HepG2 (cell line): ENCODE results near the gene POU6F2. TPM values are rescaled to one million over a fixed set of nuclear protein-coding genes. Genes with fewer than 3 reads are reported as not detected.

Experiments
- ATAC-seq: fragments of 200-7000 bp; cut with Tn5 transposase; 3 replicates; pipeline ENCODE4 v1.9.1; 2020; ENCODE audit warnings: mild to moderate bottlenecking, moderate library complexity
- BruUV-seq: library from RNA; stranded (reverse); fragments of 400-500 nt; replicated peaks from 2 replicates; lab custom pipeline; 2021; lab: Mats Ljungman, UMichigan
- CTCF ChIA-PET: fragments of 300-600 bp; formaldehyde crosslinking; extraction: SDS; loops from one replicate; lab custom pipeline; 2021; ENCODE audit warnings: low total read pairs, inconsistent platforms, low intra/inter-chr PET ratio; lab: Yijun Ruan, JAX
- POLR2A ChIA-PET: fragments of 350-600 bp; sonication (Branson Sonifier 250); formaldehyde crosslinking; loops from one replicate; lab custom pipeline; 2020; ENCODE audit warnings: antibody characterized with exemption, inconsistent platforms; lab: Yijun Ruan, JAX
- DNase-seq: peaks from one replicate; pipeline ENCODE4 v3.0.0-alpha.2; 2015; ENCODE audit warnings: low spot score
- FAIRE-seq: peaks from 3 replicates; lab custom pipeline; 2011; peaks lifted over from hg19 to GRCh38; lab: Jason Lieb, UNC
- H2AFZ ChIP-seq: one replicate; pipeline ENCODE4 v1.6.1; 2011; ENCODE audit warnings: low read length, inconsistent platforms
- H3K27ac ChIP-seq: fragments of 300-600 bp; 3 replicates; pipeline ENCODE4 v1.8.0; 2011; ENCODE audit warnings: mixed run types, mild to moderate bottlenecking, mixed read lengths, low read length, inconsistent platforms; ENCODE audit not compliant: insufficient read depth; ENCODE audit errors: extremely low read length
- H3K27me3 ChIP-seq, 2 experiments: fragments of 200-600 bp in 1 of 2; 2 replicates in 1 of 2; 3 replicates in 1 of 2; pipeline versions ENCODE4 v1.6.0 to v1.8.0; 2011; ENCODE audit warnings: low read length in 2 of 2, mild to moderate bottlenecking in 2 of 2, moderate library complexity in 2 of 2, inconsistent platforms in 1 of 2; ENCODE audit not compliant: insufficient read depth in 2 of 2, control insufficient read depth in 1 of 2
- H3K36me3 ChIP-seq, 2 experiments: fragments of 200-600 bp in 1 of 2; replicated peaks in 1 of 2; 2 replicates in 1 of 2; 3 replicates in 1 of 2; pipeline versions ENCODE4 v1.5.1 to v1.8.0; 2011; ENCODE audit warnings: low read length in 2 of 2, inconsistent platforms in 1 of 2; ENCODE audit not compliant: insufficient read depth in 2 of 2, control insufficient read depth in 1 of 2
- H3K4me1 ChIP-seq: 2 replicates; pipeline ENCODE4 v1.5.1; 2012; ENCODE audit warnings: low read length, inconsistent platforms; ENCODE audit not compliant: insufficient read depth
- H3K4me2 ChIP-seq: 2 replicates; pipeline ENCODE4 v1.6.0; 2011; ENCODE audit warnings: low read depth, low read length, inconsistent platforms
- H3K4me3 ChIP-seq, 3 experiments: fragments of 200-600 bp in 1 of 3; sonication (generic), shearing (Covaris generic) in 1 of 3; replicated peaks in 1 of 3; 2 replicates each; pipeline ENCODE4 v1.5.1; 2011 to 2016; ENCODE audit warnings: low read length in 3 of 3, inconsistent platforms in 2 of 3, low read depth in 2 of 3, mild to moderate bottlenecking in 2 of 3, control low read depth in 1 of 3, mixed read lengths in 1 of 3; ENCODE audit not compliant: insufficient read depth in 1 of 3
- H3K79me2 ChIP-seq: one replicate; pipeline ENCODE4 v1.6.1; 2011; ENCODE audit warnings: low read length, inconsistent platforms; ENCODE audit not compliant: insufficient read depth
- H3K9ac ChIP-seq: 2 replicates; pipeline ENCODE4 v1.6.0; 2011; ENCODE audit warnings: mild to moderate bottlenecking, low read depth, low read length, inconsistent platforms; ENCODE audit not compliant: insufficient read depth
- H3K9me3 ChIP-seq: 2 replicates; pipeline ENCODE4 v1.5.1; 2012; ENCODE audit warnings: mild to moderate bottlenecking, low read length
- H4K20me1 ChIP-seq: 2 replicates; pipeline ENCODE4 v1.6.0; 2011; ENCODE audit warnings: inconsistent platforms, mild to moderate bottlenecking, low read length, moderate library complexity; ENCODE audit not compliant: insufficient read depth
- AGO1 ChIP-seq: fragments of 200-400 bp; formaldehyde crosslinking; IDR thresholded peaks from 2 replicates; pipeline ENCODE4 v1.6.1; 2017; ENCODE audit warnings: mild to moderate bottlenecking, low read depth, low read length, moderate library complexity; ENCODE audit not compliant: poor library complexity, severe bottlenecking
- CEBPB ChIP-seq: IDR thresholded peaks from 2 replicates; pipeline ENCODE4 v1.6.1; 2011; ENCODE audit warnings: low read depth, low read length, improper control_type of control experiment, borderline replicate concordance
- ZNF468 ChIP-seq: sonication (generic); formaldehyde crosslinking; IDR thresholded peaks from 2 replicates; pipeline ENCODE4 v1.8.0; 2022; ENCODE audit warnings: mild to moderate bottlenecking, moderate library complexity, missing genetic modification reagents
- ZNF543 ChIP-seq: sonication (generic); formaldehyde crosslinking; IDR thresholded peaks from 2 replicates; pipeline ENCODE4 v1.4.0; 2020; ENCODE audit warnings: mild to moderate bottlenecking, missing genetic modification reagents
- ZNF569 ChIP-seq: sonication (generic); formaldehyde crosslinking; IDR thresholded peaks from 2 replicates; pipeline ENCODE4 v1.5.0; 2020; ENCODE audit warnings: mild to moderate bottlenecking, missing genetic modification reagents, moderate library complexity, borderline replicate concordance
- WGBS: methylation state at CpG from one replicate; pipeline ENCODE4 v1.1.6; 2017; ENCODE audit warnings: low lambda C conversion rate; 5-methylcytosine and 5-hydroxymethylcytosine counted together
- in situ Hi-C: cut with HindIII; loops from 2 replicates; pipeline ENCODE4 v1.10.0; 2017; ENCODE audit warnings: low pct_unique_long_range_greater_than_20kb; ENCODE audit not compliant: extremely low pct_ligation_motif_present
- intact Hi-C: fragments of 100-400 bp; cut with micrococcal nuclease; formaldehyde crosslinking; loops from one replicate; pipeline ENCODE4 v1.10.0; 2022; ENCODE audit not compliant: unreplicated experiment
- polyA plus RNA-seq, 8 experiments: library from polyadenylated mRNA; depleted of rRNA in 3 of 8; stranded (reverse) in 7 of 8; unstranded in 1 of 8; fragments of >200 nt; fragmentation: Illumina TruSeq in 4 of 8; extraction: Trizol in 4 of 8; gene quantifications; 2 replicates each; pipeline versions ENCODE4 v1.2.1 to v1.2.3, GENCODE V29; 2011 to 2016; ENCODE audit warnings: low read depth in 4 of 8, missing spikeins in 1 of 8, mixed read lengths in 1 of 8; ENCODE audit not compliant: insufficient read depth in 1 of 8
- total RNA-seq, 5 experiments: library from RNA; depleted of rRNA; stranded (reverse); fragments of >200 nt; fragmentation: Illumina TruSeq; extraction: Trizol; gene quantifications; 2 replicates each; pipeline ENCODE4 v1.2.3, GENCODE V29; 2016; ENCODE audit warnings: low read depth in 1 of 5
- TF ChIP-seq, protein P1 (sequence below): sonication (generic); formaldehyde crosslinking; IDR thresholded peaks from 2 replicates; pipeline ENCODE4 v1.5.0; 2020; ENCODE audit warnings: mild to moderate bottlenecking, missing genetic modification reagents, borderline replicate concordance
- TF ChIP-seq, protein P2 (sequence below): sonication (generic); formaldehyde crosslinking; IDR thresholded peaks from one replicate; pipeline ENCODE4 v1.5.1; 2020; ENCODE audit warnings: mild to moderate bottlenecking, missing genetic modification reagents; ENCODE audit errors: not compliant biosample characterization
- TF ChIP-seq, protein P3 (sequence below): IDR thresholded peaks from 2 replicates; pipeline ENCODE4 v1.6.1; 2016; ENCODE audit warnings: low read depth, borderline replicate concordance

The POU6F2 gene
- total and polyA plus RNA-seq, 2 of the 13 experiments (the other 11 are each of a cell fraction or from before 2014, with no cell fraction given), result not detected

- TF ChIP-seq, protein P1, sequence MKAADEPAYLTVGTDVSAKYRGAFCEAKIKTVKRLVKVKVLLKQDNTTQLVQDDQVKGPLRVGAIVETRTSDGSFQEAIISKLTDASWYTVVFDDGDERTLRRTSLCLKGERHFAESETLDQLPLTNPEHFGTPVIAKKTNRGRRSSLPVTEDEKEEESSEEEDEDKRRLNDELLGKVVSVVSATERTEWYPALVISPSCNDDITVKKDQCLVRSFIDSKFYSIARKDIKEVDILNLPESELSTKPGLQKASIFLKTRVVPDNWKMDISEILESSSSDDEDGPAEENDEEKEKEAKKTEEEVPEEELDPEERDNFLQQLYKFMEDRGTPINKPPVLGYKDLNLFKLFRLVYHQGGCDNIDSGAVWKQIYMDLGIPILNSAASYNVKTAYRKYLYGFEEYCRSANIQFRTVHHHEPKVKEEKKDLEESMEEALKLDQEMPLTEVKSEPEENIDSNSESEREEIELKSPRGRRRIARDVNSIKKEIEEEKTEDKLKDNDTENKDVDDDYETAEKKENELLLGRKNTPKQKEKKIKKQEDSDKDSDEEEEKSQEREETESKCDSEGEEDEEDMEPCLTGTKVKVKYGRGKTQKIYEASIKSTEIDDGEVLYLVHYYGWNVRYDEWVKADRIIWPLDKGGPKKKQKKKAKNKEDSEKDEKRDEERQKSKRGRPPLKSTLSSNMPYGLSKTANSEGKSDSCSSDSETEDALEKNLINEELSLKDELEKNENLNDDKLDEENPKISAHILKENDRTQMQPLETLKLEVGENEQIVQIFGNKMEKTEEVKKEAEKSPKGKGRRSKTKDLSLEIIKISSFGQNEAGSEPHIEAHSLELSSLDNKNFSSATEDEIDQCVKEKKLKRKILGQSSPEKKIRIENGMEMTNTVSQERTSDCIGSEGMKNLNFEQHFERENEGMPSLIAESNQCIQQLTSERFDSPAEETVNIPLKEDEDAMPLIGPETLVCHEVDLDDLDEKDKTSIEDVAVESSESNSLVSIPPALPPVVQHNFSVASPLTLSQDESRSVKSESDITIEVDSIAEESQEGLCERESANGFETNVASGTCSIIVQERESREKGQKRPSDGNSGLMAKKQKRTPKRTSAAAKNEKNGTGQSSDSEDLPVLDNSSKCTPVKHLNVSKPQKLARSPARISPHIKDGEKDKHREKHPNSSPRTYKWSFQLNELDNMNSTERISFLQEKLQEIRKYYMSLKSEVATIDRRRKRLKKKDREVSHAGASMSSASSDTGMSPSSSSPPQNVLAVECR (CRISPR knock-in tag), result no peak
- no peak for TF ChIP-seq ZNF569 (CRISPR knock-in tag)
Observed at GRCh38 chr7:39415091-39415787, 437.5 kb downstream of the POU6F2 start (continued).

- intact Hi-C loops, result no loop called here
- H3K27ac ChIP-seq, result no peak overlapping the region
- no peak for ATAC-seq
- no TSS peak for BruUV-seq
- no peaks in the 10 kb centered on the region for H3K79me2 ChIP-seq
- TF ChIP-seq AGO1, result no peak
- TF ChIP-seq ZNF468 (CRISPR knock-in tag), result no peak
- TF ChIP-seq, protein P2, sequence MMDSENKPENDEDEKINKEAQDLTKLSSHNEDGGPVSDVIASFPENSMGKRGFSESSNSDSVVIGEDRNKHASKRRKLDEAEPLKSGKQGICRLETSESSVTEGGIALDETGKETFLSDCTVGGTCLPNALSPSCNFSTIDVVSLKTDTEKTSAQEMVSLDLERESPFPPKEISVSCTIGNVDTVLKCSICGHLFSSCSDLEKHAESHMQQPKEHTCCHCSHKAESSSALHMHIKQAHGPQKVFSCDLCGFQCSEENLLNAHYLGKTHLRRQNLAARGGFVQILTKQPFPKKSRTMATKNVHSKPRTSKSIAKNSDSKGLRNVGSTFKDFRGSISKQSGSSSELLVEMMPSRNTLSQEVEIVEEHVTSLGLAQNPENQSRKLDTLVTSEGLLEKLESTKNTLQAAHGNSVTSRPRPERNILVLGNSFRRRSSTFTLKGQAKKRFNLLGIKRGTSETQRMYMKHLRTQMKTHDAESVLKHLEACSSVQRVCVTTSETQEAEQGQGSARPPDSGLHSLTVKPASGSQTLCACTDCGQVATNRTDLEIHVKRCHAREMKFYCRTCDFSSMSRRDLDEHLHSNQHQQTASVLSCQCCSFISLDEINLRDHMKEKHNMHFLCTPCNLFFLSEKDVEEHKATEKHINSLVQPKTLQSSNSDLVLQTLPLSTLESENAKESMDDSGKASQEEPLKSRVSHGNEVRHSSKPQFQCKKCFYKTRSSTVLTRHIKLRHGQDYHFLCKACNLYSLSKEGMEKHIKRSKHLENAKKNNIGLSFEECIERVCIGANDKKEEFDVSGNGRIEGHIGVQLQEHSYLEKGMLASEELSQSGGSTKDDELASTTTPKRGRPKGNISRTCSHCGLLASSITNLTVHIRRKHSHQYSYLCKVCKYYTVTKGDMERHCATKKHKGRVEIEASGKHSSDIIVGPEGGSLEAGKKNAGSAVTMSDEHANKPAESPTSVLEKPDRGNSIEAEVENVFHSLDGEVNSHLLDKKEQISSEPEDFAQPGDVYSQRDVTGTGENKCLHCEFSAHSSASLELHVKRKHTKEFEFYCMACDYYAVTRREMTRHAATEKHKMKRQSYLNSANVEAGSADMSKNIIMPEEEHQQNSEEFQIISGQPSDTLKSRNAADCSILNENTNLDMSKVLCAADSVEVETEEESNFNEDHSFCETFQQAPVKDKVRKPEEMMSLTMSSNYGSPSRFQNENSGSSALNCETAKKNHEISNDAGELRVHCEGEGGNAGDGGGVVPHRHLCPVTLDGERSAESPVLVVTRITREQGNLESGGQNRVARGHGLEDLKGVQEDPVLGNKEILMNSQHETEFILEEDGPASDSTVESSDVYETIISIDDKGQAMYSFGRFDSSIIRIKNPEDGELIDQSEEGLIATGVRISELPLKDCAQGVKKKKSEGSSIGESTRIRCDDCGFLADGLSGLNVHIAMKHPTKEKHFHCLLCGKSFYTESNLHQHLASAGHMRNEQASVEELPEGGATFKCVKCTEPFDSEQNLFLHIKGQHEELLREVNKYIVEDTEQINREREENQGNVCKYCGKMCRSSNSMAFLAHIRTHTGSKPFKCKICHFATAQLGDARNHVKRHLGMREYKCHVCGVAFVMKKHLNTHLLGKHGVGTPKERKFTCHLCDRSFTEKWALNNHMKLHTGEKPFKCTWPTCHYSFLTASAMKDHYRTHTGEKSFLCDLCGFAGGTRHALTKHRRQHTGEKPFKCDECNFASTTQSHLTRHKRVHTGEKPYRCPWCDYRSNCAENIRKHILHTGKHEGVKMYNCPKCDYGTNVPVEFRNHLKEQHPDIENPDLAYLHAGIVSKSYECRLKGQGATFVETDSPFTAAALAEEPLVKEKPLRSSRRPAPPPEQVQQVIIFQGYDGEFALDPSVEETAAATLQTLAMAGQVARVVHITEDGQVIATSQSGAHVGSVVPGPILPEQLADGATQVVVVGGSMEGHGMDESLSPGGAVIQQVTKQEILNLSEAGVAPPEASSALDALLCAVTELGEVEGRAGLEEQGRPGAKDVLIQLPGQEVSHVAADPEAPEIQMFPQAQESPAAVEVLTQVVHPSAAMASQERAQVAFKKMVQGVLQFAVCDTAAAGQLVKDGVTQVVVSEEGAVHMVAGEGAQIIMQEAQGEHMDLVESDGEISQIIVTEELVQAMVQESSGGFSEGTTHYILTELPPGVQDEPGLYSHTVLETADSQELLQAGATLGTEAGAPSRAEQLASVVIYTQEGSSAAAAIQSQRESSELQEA, result no peak
- TF ChIP-seq CEBPB, result no peak
- TF ChIP-seq ZNF543, result no peak
- TF ChIP-seq, protein P3, sequence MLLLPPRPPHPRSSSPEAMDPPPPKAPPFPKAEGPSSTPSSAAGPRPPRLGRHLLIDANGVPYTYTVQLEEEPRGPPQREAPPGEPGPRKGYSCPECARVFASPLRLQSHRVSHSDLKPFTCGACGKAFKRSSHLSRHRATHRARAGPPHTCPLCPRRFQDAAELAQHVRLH (CRISPR knock-in tag), result no peak
- TF ChIP-seq, all 625 proteins: peak for 0
- DNase-seq, result no peak
- Histone ChIP-seq H3K27me3 (peaks cover 0 to 21% of the 10 kb centered on the region in 2 experiments; a peak in 3 of 5 replicates), H4K20me1 (no peaks in the 10 kb centered on the region), H3K9ac (no peak overlapping the region), H3K36me3 (no peaks in the 10 kb centered on the region), H3K9me3 (no peaks in the 10 kb centered on the region), H2AFZ (no peak overlapping the region), H3K4me2 (no peak overlapping the region), H3K4me1 (peaks cover 12% of the 10 kb centered on the region), H3K4me3 (no peak overlapping the region)
- in situ Hi-C loops, result no loop called here
- 21% methylated on average over 3 of the region's 3 CpGs for WGBS
- POLR2A ChIA-PET, result no interaction called here
- no peak for FAIRE-seq
- CTCF ChIA-PET, result no interaction called here
Observed at GRCh38 chr7:39416866-39417265, 439.2 kb downstream of the POU6F2 start.
